Liver (tissue), 3 donors: ENCODE results near the gene CTTN.

Source experiments
- FOXA2 ChIP-seq: IDR thresholded peaks from 2 replicates; pipeline ENCODE4 v1.6.1; 2016; ENCODE audit warnings: antibody characterized with exemption
- GABPA ChIP-seq, 2 donors: IDR thresholded peaks in 1 of 2; conservative IDR thresholded peaks in 1 of 2; 2 replicates each; pipeline ENCODE4 v1.6.1; 2016; ENCODE audit warnings: antibody characterized with exemption in 2 of 2, mild to moderate bottlenecking in 1 of 2, moderate library complexity in 1 of 2
- MAX ChIP-seq: IDR thresholded peaks from 2 replicates; pipeline ENCODE4 v1.6.1; 2016; ENCODE audit warnings: antibody characterized with exemption
- TAF1 ChIP-seq: conservative IDR thresholded peaks from 2 replicates; pipeline ENCODE4 v1.6.1; 2016; ENCODE audit warnings: antibody characterized with exemption, mild to moderate bottlenecking
- YY1 ChIP-seq: IDR thresholded peaks from 2 replicates; pipeline ENCODE4 v1.6.1; 2016; ENCODE audit warnings: antibody characterized with exemption, mild to moderate bottlenecking
- TF ChIP-seq, protein P1 (sequence below): IDR thresholded peaks from 2 replicates; pipeline ENCODE4 v1.6.1; 2016; ENCODE audit warnings: antibody characterized with exemption
- TF ChIP-seq, protein P2 (sequence below): fragments of 150-350 bp; IDR thresholded peaks from 2 replicates; pipeline ENCODE4 v1.5.1; 2017; ENCODE audit warnings: improper control_type of control experiment, low read depth, low read length; ENCODE audit not compliant: missing input control
- TF ChIP-seq, protein P3 (sequence below): IDR thresholded peaks from 2 replicates; pipeline ENCODE4 v1.6.1; 2016; ENCODE audit warnings: antibody characterized with exemption, mild to moderate bottlenecking
- donor health status: healthy.
- donor health status: healthy.

- TF ChIP-seq, protein P1, sequence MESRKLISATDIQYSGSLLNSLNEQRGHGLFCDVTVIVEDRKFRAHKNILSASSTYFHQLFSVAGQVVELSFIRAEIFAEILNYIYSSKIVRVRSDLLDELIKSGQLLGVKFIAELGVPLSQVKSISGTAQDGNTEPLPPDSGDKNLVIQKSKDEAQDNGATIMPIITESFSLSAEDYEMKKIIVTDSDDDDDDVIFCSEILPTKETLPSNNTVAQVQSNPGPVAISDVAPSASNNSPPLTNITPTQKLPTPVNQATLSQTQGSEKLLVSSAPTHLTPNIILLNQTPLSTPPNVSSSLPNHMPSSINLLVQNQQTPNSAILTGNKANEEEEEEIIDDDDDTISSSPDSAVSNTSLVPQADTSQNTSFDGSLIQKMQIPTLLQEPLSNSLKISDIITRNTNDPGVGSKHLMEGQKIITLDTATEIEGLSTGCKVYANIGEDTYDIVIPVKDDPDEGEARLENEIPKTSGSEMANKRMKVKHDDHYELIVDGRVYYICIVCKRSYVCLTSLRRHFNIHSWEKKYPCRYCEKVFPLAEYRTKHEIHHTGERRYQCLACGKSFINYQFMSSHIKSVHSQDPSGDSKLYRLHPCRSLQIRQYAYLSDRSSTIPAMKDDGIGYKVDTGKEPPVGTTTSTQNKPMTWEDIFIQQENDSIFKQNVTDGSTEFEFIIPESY, result no peak
- TF ChIP-seq MAX (no peak), TAF1 (no peak), GABPA (IDR thresholded peaks at IDR 0.05 in 1 of 2, conservative IDR thresholded peaks at IDR 0.05 in 1 of 2) (no peak), YY1 (no peak), FOXA2 (no peak)
- TF ChIP-seq, protein P2, sequence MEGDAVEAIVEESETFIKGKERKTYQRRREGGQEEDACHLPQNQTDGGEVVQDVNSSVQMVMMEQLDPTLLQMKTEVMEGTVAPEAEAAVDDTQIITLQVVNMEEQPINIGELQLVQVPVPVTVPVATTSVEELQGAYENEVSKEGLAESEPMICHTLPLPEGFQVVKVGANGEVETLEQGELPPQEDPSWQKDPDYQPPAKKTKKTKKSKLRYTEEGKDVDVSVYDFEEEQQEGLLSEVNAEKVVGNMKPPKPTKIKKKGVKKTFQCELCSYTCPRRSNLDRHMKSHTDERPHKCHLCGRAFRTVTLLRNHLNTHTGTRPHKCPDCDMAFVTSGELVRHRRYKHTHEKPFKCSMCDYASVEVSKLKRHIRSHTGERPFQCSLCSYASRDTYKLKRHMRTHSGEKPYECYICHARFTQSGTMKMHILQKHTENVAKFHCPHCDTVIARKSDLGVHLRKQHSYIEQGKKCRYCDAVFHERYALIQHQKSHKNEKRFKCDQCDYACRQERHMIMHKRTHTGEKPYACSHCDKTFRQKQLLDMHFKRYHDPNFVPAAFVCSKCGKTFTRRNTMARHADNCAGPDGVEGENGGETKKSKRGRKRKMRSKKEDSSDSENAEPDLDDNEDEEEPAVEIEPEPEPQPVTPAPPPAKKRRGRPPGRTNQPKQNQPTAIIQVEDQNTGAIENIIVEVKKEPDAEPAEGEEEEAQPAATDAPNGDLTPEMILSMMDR, result no peak
- TF ChIP-seq, protein P3, sequence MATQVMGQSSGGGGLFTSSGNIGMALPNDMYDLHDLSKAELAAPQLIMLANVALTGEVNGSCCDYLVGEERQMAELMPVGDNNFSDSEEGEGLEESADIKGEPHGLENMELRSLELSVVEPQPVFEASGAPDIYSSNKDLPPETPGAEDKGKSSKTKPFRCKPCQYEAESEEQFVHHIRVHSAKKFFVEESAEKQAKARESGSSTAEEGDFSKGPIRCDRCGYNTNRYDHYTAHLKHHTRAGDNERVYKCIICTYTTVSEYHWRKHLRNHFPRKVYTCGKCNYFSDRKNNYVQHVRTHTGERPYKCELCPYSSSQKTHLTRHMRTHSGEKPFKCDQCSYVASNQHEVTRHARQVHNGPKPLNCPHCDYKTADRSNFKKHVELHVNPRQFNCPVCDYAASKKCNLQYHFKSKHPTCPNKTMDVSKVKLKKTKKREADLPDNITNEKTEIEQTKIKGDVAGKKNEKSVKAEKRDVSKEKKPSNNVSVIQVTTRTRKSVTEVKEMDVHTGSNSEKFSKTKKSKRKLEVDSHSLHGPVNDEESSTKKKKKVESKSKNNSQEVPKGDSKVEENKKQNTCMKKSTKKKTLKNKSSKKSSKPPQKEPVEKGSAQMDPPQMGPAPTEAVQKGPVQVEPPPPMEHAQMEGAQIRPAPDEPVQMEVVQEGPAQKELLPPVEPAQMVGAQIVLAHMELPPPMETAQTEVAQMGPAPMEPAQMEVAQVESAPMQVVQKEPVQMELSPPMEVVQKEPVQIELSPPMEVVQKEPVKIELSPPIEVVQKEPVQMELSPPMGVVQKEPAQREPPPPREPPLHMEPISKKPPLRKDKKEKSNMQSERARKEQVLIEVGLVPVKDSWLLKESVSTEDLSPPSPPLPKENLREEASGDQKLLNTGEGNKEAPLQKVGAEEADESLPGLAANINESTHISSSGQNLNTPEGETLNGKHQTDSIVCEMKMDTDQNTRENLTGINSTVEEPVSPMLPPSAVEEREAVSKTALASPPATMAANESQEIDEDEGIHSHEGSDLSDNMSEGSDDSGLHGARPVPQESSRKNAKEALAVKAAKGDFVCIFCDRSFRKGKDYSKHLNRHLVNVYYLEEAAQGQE, result no peak
Measured at GRCh38 chr11:70443773-70444030, 45.4 kb downstream of the CTTN start.
